Measurements from ENCODE around the gene ARPC2. TPM values are rescaled to one million over a fixed set of nuclear protein-coding genes. Genes with fewer than 3 reads are reported as not detected.
A peak's percentile ranks its signal among the peaks of the same experiment; 100 is the strongest.

Gene ARPC2
- total and polyA plus RNA-seq, 2 of the 13 experiments (the other 11 are each of a cell fraction or from before 2014, with no cell fraction given) = 168 to 303 TPM

GRCh38 chr2:218292048-218293014, 75.3 kb downstream of the ARPC2 start, which contains the start of gene TMBIM1 (continued):
- TF ChIP-seq ZNF414 (CRISPR knock-in tag; IDR thresholded peaks at IDR 0.05) (no peak), AGO1 (IDR thresholded peaks at IDR 0.05; ENCODE audit: low read depth, low read length, poor library complexity, severe bottlenecking) (peak; percentile 60), ZNF879 (CRISPR knock-in tag; IDR thresholded peaks at IDR 0.05) (peak; percentile 74), HDAC6 (IDR thresholded peaks at IDR 0.05; ENCODE audit: low read depth, low read length) (no peak), SNRNP70 (IDR thresholded peaks at IDR 0.05; ENCODE audit: low read depth, low read length) (no peak), ZNF773 (CRISPR knock-in tag; IDR thresholded peaks at IDR 0.05; ENCODE audit: borderline replicate concordance) (peak; percentile 86; the same call in 1 of the 2 replicates), ATF6 (CRISPR knock-in tag; conservative IDR thresholded peaks at IDR 0.05) (no peak), HOXA7 (CRISPR knock-in tag; IDR thresholded peaks at IDR 0.05) (no peak), THAP8 (CRISPR knock-in tag; IDR thresholded peaks at IDR 0.05; ENCODE audit: borderline replicate concordance) (no peak), PREB (CRISPR knock-in tag; IDR thresholded peaks at IDR 0.05) (no peak), GMEB2 (CRISPR knock-in tag; IDR thresholded peaks at IDR 0.05; ENCODE audit: low read depth) (no peak), AKAP8 (CRISPR knock-in tag; IDR thresholded peaks at IDR 0.05) (peak; percentile 38; the same call in 1 of the 2 replicates), ZNF75D (CRISPR knock-in tag; IDR thresholded peaks at IDR 0.05; ENCODE audit: borderline replicate concordance) (no peak), HIVEP1 (CRISPR knock-in tag; IDR thresholded peaks at IDR 0.05) (peak; percentile 89), ZNF503 (CRISPR knock-in tag; IDR thresholded peaks at IDR 0.05) (peak; percentile 85), ATAD3A (CRISPR knock-in tag; IDR thresholded peaks at IDR 0.05) (no peak), KDM6A (CRISPR knock-in tag; IDR thresholded peaks at IDR 0.05; ENCODE audit: low read depth) (no peak), PRMT3 (CRISPR knock-in tag; IDR thresholded peaks at IDR 0.05; ENCODE audit: borderline replicate concordance, low read depth) (no peak), ZNF556 (CRISPR knock-in tag; IDR thresholded peaks at IDR 0.05; ENCODE audit: borderline replicate concordance) (no peak), ZNF713 (CRISPR knock-in tag; IDR thresholded peaks at IDR 0.05) (no peak), JUN (CRISPR knock-in tag; IDR thresholded peaks at IDR 0.05) (no peak)
